MM.1S (cell line): Measurements from ENCODE around the gene ATL2.

Source experiments
- DNase-seq: peaks from one replicate; pipeline ENCODE4 v3.0.0-alpha.2; 2015
- H2AFZ ChIP-seq: fragments of 300-600 bp; sonication (generic); 2 replicates; pipeline ENCODE4 v1.6.0; 2016; ENCODE audit warnings: antibody characterized with exemption, low read length
- H3F3A ChIP-seq: fragments of 300-600 bp; sonication (generic); 2 replicates; pipeline ENCODE4 v1.6.1; 2016; ENCODE audit warnings: mild to moderate bottlenecking, antibody characterized with exemption, low read length, moderate library complexity, mixed read lengths; ENCODE audit not compliant: insufficient read depth
- H3K27ac ChIP-seq: fragments of 300-600 bp; sonication (generic); 2 replicates; pipeline ENCODE4 v1.5.1; 2016; ENCODE audit warnings: mild to moderate bottlenecking, low read length
- H3K27me3 ChIP-seq: fragments of 300-600 bp; sonication (generic); replicated peaks from 2 replicates; pipeline ENCODE4 v1.6.0; 2016; ENCODE audit warnings: low read length; ENCODE audit not compliant: insufficient read depth
- H3K36me3 ChIP-seq: fragments of 300-600 bp; sonication (generic); replicated peaks from 2 replicates; pipeline ENCODE4 v1.6.1; 2016; ENCODE audit warnings: mild to moderate bottlenecking, low read length, mixed read lengths; ENCODE audit not compliant: insufficient read depth
- H3K4me1 ChIP-seq: fragments of 300-600 bp; sonication (generic); 2 replicates; pipeline ENCODE4 v1.6.1; 2016; ENCODE audit warnings: low read length, mixed read lengths
- H3K4me2 ChIP-seq: fragments of 300-600 bp; sonication (generic); 2 replicates; pipeline ENCODE4 v1.6.0; 2016; ENCODE audit warnings: low read depth, low read length
- H3K4me3 ChIP-seq: fragments of 300-600 bp; sonication (generic); 2 replicates; pipeline ENCODE4 v1.5.1; 2016; ENCODE audit warnings: low read length, mixed read lengths
- H3K79me2 ChIP-seq: fragments of 300-600 bp; sonication (generic); 2 replicates; pipeline ENCODE4 v1.6.1; 2016; ENCODE audit warnings: mixed run types, low read length, mixed read lengths
- H3K9ac ChIP-seq: fragments of 300-600 bp; sonication (generic); 2 replicates; pipeline ENCODE4 v1.6.1; 2016; ENCODE audit warnings: low read length, mixed read lengths
- H3K9me2 ChIP-seq: fragments of 300-600 bp; sonication (generic); replicated peaks from 2 replicates; pipeline ENCODE4 v1.6.1; 2016; ENCODE audit warnings: mild to moderate bottlenecking, low read length, mixed read lengths; ENCODE audit not compliant: insufficient read depth
- H3K9me3 ChIP-seq: fragments of 300-600 bp; sonication (generic); replicated peaks from 2 replicates; pipeline ENCODE4 v1.6.1; 2016; ENCODE audit warnings: mild to moderate bottlenecking, low read length, mixed read lengths; ENCODE audit not compliant: insufficient read depth
- H4K20me1 ChIP-seq: fragments of 300-600 bp; sonication (generic); 2 replicates; pipeline ENCODE4 v1.6.1; 2016; ENCODE audit warnings: mild to moderate bottlenecking, low read length, moderate library complexity, mixed read lengths; ENCODE audit not compliant: insufficient read depth
- EZH2 ChIP-seq: fragments of 300-600 bp; sonication (generic); optimal IDR thresholded peaks from 2 replicates; pipeline ENCODE3; 2017; ENCODE audit warnings: low read depth, mild to moderate bottlenecking, antibody characterized with exemption, low read length, mixed read lengths
- EZH2phosphoT487 ChIP-seq: fragments of 300-600 bp; sonication (generic); IDR thresholded peaks from 2 replicates; pipeline ENCODE4 v1.6.1; 2018; ENCODE audit warnings: antibody characterized with exemption, low read length
- TF ChIP-seq, protein P1 (sequence below): fragments of 300-600 bp; sonication (generic); IDR thresholded peaks from 2 replicates; pipeline ENCODE4 v1.5.1; 2016; ENCODE audit warnings: antibody characterized with exemption, low read length, mixed read lengths

ATL2 gene

DNA sequence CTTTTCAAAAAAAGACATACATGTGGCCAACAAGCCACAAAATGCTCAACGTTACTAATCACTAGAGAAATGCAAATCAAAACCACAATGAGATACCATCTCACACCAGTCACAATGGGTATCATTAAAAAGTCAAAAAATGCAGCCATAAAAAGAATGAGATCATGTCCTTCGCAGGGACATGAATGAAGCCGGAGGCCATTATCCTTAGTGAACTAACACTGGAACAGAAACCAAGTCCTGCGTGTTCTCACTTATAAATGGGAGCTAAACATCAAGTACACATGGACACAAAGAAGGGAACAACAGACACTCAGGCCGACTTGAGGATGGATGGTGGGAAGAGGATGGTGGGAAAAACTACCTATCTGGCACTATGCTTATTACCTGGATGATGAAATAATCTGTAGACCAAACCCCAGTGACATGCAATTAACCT, 17.8 kb upstream of the ATL2 start:
- DNase-seq: peak; percentile 21
- no peak overlapping the region for H3K27ac ChIP-seq
- no peak overlapping the region for H3K4me2 ChIP-seq

DNA sequence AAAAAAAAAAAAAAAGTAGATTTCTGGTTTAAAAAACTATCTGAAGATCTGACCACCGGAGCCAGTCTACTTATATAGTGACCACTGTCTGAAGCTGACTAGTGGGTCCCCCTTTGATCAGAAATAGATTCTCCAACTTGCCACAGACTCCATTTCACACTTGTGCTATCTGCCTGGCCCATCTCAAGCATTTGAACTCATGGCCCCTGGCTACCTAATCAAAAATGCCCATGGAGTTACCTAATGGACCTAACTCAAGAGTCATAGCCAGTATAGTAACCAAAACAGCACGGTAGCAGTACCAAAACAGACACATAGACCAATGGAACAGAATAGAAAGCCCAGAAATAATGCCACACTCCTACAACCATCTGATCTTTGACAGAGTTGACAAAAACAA, 17.0 kb upstream of the ATL2 start:
- Histone ChIP-seq H3F3A (no peaks in the 10 kb centered on the region), H3K9me3 (no peaks in the 10 kb centered on the region), H3K4me1 (no peaks in the 10 kb centered on the region), H3K9ac (no peak overlapping the region), H3K79me2 (no peaks in the 10 kb centered on the region), H3K27me3 (no peaks in the 10 kb centered on the region), H4K20me1 (no peaks in the 10 kb centered on the region), H3K27ac (no peak overlapping the region), H2AFZ (no peak overlapping the region), H3K36me3 (no peaks in the 10 kb centered on the region), H3K4me3 (no peak overlapping the region), H3K9me2 (no peaks in the 10 kb centered on the region), H3K4me2 (no peak overlapping the region)
- DNase-seq: no peak
- TF ChIP-seq EZH2: no peak
- no peak for TF ChIP-seq EZH2phosphoT487
- TF ChIP-seq, protein P1, sequence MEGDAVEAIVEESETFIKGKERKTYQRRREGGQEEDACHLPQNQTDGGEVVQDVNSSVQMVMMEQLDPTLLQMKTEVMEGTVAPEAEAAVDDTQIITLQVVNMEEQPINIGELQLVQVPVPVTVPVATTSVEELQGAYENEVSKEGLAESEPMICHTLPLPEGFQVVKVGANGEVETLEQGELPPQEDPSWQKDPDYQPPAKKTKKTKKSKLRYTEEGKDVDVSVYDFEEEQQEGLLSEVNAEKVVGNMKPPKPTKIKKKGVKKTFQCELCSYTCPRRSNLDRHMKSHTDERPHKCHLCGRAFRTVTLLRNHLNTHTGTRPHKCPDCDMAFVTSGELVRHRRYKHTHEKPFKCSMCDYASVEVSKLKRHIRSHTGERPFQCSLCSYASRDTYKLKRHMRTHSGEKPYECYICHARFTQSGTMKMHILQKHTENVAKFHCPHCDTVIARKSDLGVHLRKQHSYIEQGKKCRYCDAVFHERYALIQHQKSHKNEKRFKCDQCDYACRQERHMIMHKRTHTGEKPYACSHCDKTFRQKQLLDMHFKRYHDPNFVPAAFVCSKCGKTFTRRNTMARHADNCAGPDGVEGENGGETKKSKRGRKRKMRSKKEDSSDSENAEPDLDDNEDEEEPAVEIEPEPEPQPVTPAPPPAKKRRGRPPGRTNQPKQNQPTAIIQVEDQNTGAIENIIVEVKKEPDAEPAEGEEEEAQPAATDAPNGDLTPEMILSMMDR: no peak

More for the DNA sequence above, 17.8 kb upstream of the ATL2 start:
- no peaks in the 10 kb centered on the region for H3K27me3 ChIP-seq
- H2AFZ ChIP-seq: no peak overlapping the region
- TF ChIP-seq EZH2phosphoT487 (no peak), EZH2 (no peak)
- TF ChIP-seq, protein P1: no peak
- H3K9ac ChIP-seq: no peak overlapping the region
- no peaks in the 10 kb centered on the region for H3K9me3 ChIP-seq
- no peaks in the 10 kb centered on the region for H3K4me1 ChIP-seq
- no peaks in the 10 kb centered on the region for H3K79me2 ChIP-seq
- H3K4me3 ChIP-seq: no peak overlapping the region
- no peaks in the 10 kb centered on the region for H3K9me2 ChIP-seq
- H3F3A ChIP-seq: no peaks in the 10 kb centered on the region
- H3K36me3 ChIP-seq: no peaks in the 10 kb centered on the region
- H4K20me1 ChIP-seq: no peaks in the 10 kb centered on the region

DNA sequence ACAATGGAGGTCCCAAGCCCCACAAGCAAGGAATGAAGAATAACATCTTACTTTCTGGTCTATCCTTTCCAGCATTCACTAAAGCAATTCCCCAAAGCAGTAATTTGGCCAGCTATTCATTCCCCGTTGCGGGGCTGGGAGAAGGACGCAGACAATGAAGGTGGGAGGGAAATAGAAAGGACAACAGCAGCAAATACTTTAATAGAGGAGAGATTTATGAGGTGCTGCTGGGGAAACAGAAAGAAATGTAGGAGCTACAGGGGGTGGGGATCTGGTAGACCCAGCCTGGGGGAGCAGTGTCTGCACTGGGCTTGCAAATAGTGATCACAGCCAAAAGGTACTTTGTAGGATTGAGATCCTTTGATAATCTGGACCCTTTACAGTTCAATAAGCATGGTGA, 13.9 kb upstream of the ATL2 start:
- no peak overlapping the region for H3K9ac ChIP-seq
- H3K36me3 ChIP-seq: no peaks in the 10 kb centered on the region
- no peak overlapping the region for H3K4me3 ChIP-seq
- DNase-seq: no peak
- H3K9me3 ChIP-seq: no peaks in the 10 kb centered on the region
- no peak overlapping the region for H3K4me2 ChIP-seq
- H3K4me1 ChIP-seq: no peaks in the 10 kb centered on the region
- no peaks in the 10 kb centered on the region for H3K9me2 ChIP-seq
- no peaks in the 10 kb centered on the region for H4K20me1 ChIP-seq
- no peaks in the 10 kb centered on the region for H3K27me3 ChIP-seq
- H3F3A ChIP-seq: no peaks in the 10 kb centered on the region
- H2AFZ ChIP-seq: no peak overlapping the region
- H3K79me2 ChIP-seq: no peaks in the 10 kb centered on the region
- TF ChIP-seq EZH2 (no peak), EZH2phosphoT487 (no peak)
- TF ChIP-seq, protein P1: no peak
- no peak overlapping the region for H3K27ac ChIP-seq
